ENCODE data around the gene ZNF281. TPM values are rescaled to one million over a fixed set of nuclear protein-coding genes. Genes with fewer than 3 reads are reported as not detected.

Gene ZNF281
- total RNA-seq, 4 donors from 2014 or later: 2.5 to 8.6 (median 6.3) TPM

GRCh38 chr1:200437088-200437487, 27.3 kb upstream of the ZNF281 start:
- no peak for DNase-seq
- intact Hi-C loops (cut with DNase I): no loop called here
- no peak overlapping the region for H3K27ac ChIP-seq
- H3K27me3 ChIP-seq: no peaks in the 10 kb centered on the region
- peaks cover 0 to 12% (median 0%) of the 10 kb centered on the region in 3 donors for H3K4me1 ChIP-seq
- TF ChIP-seq POLR2A (IDR thresholded peaks at IDR 0.05): no peak
- TF ChIP-seq CTCF (IDR thresholded peaks at IDR 0.05): no peak
- H3K36me3 ChIP-seq: no peaks in the 10 kb centered on the region
- no peak overlapping the region for H3K4me3 ChIP-seq
- H3K9me3 ChIP-seq: no peaks in the 10 kb centered on the region

- TF ChIP-seq CTCF (IDR thresholded peaks at IDR 0.05): no peak
- TF ChIP-seq POLR2A (IDR thresholded peaks at IDR 0.05): no peak
- H3K4me3 ChIP-seq: no peak overlapping the region
Observed at GRCh38 chr1:200436436-200436835, 26.6 kb upstream of the ZNF281 start.

GRCh38 chr1:200435200-200435780, 25.5 kb upstream of the ZNF281 start:
- no peaks in the 10 kb centered on the region for H3K36me3 ChIP-seq
- no peak for DNase-seq

More at GRCh38 chr1:200436436-200436835, 26.6 kb upstream of the ZNF281 start:
- intact Hi-C loops (cut with DNase I): no loop called here
- no peak overlapping the region for H3K27ac ChIP-seq
- no peaks in the 10 kb centered on the region for H3K36me3 ChIP-seq
- H3K27me3 ChIP-seq: no peaks in the 10 kb centered on the region
- no peak for DNase-seq
- H3K9me3 ChIP-seq: no peaks in the 10 kb centered on the region
- H3K4me1 ChIP-seq: peaks cover 0 to 12% (median 0%) of the 10 kb centered on the region in 3 donors

GRCh38 chr1:200433586-200433985, 23.8 kb upstream of the ZNF281 start:
- Histone ChIP-seq H3K27me3 (no peaks in the 10 kb centered on the region), H3K27ac (no peak overlapping the region), H3K4me1 (peaks cover 0 to 12% (median 0%) of the 10 kb centered on the region in 3 donors), H3K4me3 (no peak overlapping the region), H3K36me3 (no peaks in the 10 kb centered on the region), H3K9me3 (no peaks in the 10 kb centered on the region)
- TF ChIP-seq CTCF (IDR thresholded peaks at IDR 0.05): no peak
- TF ChIP-seq POLR2A (IDR thresholded peaks at IDR 0.05): no peak
- 100% methylated on average over 1 of the region's 1 CpG for WGBS, 2 donors
- DNase-seq: no peak
- intact Hi-C loops (cut with DNase I): no loop called here

More at GRCh38 chr1:200435200-200435780, 25.5 kb upstream of the ZNF281 start:
- Histone ChIP-seq H3K4me1 (peaks cover 0 to 12% (median 0%) of the 10 kb centered on the region in 3 donors), H3K27ac (no peak overlapping the region), H3K9me3 (no peaks in the 10 kb centered on the region), H3K27me3 (no peaks in the 10 kb centered on the region), H3K4me3 (no peak overlapping the region)
- 82 to 83% methylated on average over 8 of the region's 8 CpGs for whole genome bisulfite sequencing, 2 donors
- intact Hi-C loops (cut with DNase I): no loop called here
- TF ChIP-seq CTCF (IDR thresholded peaks at IDR 0.05) (no peak), POLR2A (IDR thresholded peaks at IDR 0.05) (no peak)

GRCh38 chr1:200432586-200432985, 22.8 kb upstream of the ZNF281 start:
- H3K4me1 ChIP-seq: peaks cover 0 to 2% (median 0%) of the 10 kb centered on the region in 3 donors
- intact Hi-C loops (cut with DNase I): no loop called here
- no peaks in the 10 kb centered on the region for H3K27me3 ChIP-seq
- H3K4me3 ChIP-seq: no peak overlapping the region
- TF ChIP-seq CTCF (IDR thresholded peaks at IDR 0.05) (no peak), POLR2A (IDR thresholded peaks at IDR 0.05) (no peak)
- DNase-seq: no peak
- 55 to 93% methylated on average over 1 of the region's 1 CpG for WGBS, 2 donors
- no peak overlapping the region for H3K27ac ChIP-seq
- no peaks in the 10 kb centered on the region for H3K9me3 ChIP-seq
- H3K36me3 ChIP-seq: no peaks in the 10 kb centered on the region

Measured in esophagus squamous epithelium (tissue), 5 donors.